CD4-positive, alpha-beta T cell treated with Interleukin-15 for 4 hours (primary cell): Measurements from ENCODE around the gene ABCC6.
"Not testable (repeated sequence)": the region's sequence is repeated elsewhere in the genome, so short reads cannot be mapped to it uniquely, and the experiment has no call there.

Experiments
- DNase-seq: peaks from one replicate; pipeline ENCODE4 v3.0.0-alpha.2; 2020; ENCODE audit warnings: low spot score

The ABCC6 gene

DNA sequence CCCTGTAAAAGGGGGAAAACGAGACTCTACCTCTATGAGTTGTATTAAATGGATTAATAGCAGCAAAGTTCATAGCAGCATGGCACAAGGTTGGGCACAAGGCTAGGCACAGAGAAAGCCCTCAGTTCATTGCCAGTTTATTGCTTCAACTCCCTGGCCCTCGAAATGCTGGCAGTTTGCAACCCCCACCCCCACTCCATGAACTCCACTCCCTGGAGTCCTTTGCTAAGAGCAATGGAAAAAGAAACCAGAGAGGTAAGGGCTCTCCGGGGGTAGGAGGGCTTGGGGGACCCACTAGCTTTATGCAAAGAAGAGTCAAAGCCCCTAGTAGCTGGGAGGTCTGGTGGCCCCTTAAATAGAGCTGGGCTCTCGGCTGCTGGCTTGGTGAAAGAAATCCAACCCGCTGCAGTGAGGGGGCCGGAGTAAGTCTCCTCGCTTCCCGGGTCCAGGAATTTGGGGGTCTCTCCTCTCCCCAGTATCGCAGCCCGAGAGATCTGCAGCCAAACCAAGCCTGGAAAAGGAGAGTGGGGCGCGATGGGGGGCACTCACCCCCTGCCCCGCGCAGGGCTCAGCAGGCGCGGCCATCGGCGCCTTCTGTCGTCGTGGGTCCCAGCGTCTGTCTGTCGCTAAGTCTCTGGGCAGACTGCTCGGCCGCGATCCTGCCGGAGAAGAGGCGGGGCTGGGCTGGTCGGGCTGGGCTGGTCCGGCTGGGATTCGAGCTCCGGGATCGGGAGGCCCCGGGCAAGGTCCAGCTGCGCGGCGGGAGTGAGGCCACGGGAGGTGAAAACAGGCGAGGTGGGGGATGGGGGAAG, at the start of gene ABCC6:
Gene ABCC6 (minus strand): TSS at position 645 of the 812 bp plus-strand sequence. CDS start 60 bp downstream, at position 585.
- DNase-seq, result not testable (repeated sequence)

DNA sequence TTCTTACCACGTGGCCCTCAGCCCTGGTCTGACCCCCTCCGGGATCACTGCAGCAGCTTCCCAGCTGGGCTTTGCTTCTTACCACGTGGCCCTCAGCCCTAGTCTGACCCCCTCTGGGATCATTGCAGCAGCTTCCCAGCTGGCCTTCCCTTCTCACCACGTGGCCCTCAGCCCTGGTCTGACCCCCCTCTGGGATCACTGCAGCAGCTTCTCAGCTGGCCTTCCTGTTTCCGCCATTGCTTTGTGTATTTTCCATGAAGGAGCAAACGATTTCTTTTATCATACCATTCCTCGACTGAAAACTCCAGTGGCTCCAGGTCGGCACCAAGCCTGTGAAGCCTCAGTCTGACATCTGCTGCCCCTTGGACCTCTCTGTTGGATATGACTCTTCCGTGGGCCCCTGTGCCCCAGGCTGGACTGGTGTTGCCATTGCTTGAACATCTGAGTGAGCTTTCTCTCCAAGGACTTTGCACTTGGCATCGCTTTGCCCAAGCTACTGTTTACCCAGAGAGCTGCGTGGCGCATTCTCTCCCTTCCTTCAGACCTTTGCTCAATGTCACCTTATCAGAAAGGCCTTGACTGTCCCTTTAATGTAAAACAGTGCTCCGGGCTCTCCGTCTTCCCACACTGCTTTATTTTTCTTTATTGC, 49.4 kb upstream of the ABCC6 start:
- DNase-seq, result not testable (repeated sequence)

DNA sequence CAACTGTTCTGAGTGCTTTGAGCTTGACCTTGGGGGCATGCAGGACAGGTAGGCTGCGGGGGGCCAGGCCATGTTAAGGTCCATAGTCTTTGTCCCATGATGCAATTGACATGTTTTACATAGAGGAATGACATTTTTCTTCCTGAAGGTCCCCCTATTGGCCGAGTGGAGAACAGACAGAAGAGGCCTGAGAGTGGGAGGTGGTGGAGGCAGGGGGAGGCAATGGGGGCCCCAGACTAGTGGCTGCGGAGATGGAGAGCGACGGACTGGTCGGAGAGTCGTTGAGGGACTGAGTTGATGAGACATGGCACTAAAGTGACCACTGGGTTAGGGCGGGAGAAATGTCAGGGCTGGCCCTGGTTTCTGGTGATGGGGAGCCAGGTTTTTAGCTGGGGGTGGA, 48.4 kb upstream of the ABCC6 start:
- DNase-seq, result not testable (repeated sequence)

DNA sequence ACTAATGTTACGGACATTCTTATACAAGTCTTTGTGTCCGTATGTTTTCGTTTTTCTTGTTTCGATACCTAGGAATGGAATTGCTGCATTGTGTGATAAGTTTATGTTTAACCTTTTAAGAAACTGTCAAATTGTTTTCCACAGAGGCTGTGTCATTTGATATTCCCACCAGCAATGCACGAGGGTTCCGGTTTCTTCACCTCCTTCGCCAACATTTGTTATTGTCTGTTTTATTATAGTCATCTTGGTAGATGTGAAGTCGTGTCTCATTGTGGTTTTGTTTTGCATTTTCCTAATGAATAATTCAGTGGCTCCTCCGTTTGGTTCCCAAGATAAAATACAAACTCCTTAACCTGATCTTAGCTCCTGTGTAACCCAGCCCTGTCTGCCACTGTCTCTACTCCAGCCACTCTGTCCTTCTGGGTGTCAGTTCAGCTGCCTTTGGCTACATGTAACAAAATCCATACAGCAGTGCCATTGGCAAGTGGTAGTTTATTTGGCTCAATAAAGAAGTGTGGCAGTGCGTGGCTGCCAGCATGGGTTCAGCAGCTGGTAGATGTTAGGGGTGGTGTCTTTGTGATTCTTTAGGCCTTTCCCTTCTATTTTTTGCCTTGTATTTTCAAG, 45.0 kb upstream of the ABCC6 start:
- not testable (repeated sequence) for DNase-seq

DNA sequence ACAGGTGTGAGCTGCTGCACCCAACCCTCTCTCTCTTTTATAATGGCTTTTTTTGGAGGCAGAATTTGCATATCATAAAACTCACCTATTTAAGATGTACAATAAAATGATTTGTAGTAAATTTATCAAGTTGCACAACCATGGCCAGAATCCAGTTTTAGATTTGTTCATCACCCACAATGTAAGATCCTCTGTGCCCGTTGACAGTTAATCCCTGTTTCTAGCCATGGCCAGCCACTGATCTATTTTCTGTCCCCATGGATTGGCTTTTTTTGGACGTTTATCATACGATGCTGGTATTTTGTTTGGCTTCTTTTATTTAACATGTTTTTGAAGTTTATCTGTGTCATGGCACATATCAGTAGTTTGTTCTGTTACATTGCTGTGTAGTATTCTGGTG, 44.4 kb upstream of the ABCC6 start:
- not testable (repeated sequence) for DNase-seq

DNA sequence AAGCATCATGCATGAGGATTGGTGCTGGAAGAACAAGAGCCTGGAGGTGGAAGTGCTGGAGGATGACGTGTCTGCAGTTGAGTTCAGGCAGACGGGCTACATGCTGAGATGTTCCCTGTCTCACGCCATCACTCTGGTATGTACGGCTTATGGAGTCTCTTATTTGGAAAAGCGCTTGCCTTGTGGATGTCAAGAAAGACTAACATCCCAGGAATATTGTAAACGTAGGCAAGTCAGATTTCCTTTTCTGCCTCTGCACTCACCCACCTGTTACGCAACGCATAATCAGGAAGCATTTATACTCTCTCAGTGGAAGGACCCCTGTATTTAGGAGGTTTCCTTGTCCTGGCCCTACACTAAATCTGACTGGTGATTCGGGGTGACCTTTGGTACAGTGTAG, 41.8 kb upstream of the ABCC6 start:
- not testable (repeated sequence) for DNase-seq

DNA sequence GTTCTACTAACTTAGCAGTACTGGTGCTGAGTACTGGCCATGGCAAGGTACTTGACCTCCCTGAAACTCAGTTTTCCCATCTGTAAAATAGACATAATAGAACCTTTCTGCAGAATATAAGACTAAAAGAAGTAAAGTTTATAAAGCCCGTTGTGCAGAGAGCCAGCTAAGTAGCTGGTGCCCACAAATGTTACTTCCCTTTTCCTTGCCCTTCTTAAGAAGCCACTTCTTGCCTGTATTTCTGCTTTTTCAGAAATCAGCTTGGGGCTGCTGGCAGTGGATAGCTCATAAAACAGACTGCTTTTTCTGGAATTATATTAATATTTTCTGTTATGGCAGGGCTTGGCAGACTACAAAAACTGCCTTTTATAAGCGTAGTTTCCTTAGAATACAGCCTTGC, 40.7 kb upstream of the ABCC6 start:
- not testable (repeated sequence) for DNase-seq

DNA sequence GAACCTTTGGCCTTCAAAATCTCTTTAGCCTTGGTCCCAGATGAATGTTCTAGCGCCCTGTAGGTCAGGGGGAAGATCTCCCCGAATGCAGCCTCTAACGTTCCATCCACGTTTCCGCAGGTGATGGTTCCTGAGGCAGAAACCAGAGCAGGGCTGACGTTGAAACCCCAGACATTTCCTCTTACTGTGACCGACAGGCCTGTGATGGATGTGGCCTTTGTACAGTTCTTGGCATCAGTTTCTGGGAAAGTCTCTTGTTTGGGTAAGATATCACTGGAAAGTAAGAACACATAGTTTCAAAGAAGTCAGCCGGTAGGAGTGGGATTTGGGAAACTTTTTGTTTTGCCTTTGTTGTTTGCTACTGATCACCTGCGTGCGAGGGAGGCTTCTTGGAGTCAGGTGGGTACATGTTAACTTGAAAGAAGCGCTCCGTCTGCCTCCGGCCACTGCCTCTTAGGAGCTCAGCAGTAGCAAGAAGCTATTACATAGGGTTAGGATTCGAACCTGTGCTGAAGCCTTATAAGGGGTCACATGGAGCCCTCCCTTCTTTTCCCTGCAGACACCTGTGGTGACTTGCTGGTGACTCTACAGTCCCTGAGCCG, 39.8 kb upstream of the ABCC6 start:
- not testable (repeated sequence) for DNase-seq

DNA sequence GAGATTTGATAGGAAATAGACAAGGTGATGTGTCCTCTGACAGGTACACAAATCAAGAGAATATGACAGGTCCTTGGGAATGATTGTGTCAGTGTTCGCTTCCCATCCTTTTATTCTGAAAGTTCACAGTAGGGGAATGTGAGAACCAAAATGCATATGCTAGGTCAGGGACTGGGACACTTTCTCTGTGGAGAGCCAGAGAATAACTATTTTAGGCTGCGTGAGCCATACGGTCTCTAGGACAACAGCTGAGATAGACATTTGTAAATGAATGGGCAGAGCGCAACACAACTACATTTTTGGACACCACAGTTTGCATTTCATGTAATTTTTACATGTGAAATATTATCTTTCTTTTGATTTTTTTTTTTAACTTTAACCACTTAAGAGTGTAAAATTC, 36.7 kb upstream of the ABCC6 start:
- DNase-seq, result not testable (repeated sequence)

DNA sequence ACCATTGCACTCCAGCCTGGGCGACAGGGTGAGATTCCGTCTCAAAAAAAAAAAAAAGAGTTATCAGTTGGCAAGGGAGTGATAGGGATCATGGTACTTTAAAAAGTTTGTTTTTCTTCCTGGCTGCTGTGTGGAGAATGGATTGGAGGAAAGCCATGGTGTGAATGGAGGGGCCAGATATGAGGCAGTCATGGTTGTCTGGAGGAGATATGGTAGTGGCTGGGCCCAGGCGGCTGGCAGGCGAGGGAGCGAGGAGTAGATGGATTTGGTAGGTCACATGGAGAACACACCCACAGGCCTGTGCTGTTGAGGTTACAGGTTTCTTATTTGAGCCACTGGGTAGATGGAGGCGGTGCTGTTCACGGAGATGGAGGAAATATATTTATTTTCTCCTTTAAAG, 35.5 kb upstream of the ABCC6 start:
- DNase-seq, result not testable (repeated sequence)

DNA sequence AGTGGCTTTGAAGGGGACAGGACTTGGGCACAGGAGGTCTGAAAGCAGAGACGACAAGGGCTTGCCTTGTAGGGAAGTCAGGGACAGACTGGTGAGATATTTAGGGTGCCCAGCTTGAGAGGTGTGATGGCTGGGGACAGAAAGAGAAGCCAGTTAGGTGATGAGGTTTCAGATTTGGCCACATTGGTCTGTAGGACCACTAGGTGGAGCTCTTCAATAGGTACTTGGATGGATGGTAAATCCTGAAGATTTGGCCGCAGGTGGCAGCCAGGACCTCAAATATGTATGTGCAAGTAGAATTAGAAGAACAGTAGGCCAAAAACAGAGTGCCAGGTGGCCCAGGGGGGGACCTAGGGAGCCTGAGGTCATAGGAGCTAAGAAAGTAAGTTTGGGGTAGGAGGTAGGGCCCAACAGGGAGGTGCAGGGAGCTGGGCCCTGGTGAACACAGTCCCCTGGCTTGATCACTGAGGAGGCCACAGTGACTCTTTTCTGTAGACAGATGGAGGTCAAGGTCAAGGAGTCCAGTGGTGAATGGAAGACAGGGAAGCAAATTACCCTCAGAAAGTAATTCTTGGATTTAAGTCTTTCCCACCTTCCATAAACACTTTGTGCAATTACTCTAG, 34.1 kb upstream of the ABCC6 start:
- DNase-seq, result not testable (repeated sequence)

DNA sequence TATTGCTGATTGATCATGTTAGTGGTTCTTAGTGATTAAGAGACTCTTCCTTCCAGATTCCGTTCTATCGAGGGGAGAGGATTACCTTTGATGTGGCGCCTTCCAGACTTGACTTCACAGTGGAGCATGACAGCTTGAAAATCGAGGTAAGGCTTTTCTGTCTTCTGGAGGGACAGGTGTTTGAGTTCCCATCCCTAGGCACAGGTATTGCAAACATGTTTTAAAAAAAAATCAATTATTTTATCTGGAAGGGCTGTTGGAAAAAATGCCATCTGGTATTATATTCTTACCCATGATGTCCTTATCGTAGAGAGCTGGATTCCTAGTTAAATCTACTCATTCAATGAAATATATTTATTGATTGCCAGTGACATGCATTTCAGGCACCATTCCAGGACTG, 29.1 kb upstream of the ABCC6 start:
- DNase-seq, result not testable (repeated sequence)

DNA sequence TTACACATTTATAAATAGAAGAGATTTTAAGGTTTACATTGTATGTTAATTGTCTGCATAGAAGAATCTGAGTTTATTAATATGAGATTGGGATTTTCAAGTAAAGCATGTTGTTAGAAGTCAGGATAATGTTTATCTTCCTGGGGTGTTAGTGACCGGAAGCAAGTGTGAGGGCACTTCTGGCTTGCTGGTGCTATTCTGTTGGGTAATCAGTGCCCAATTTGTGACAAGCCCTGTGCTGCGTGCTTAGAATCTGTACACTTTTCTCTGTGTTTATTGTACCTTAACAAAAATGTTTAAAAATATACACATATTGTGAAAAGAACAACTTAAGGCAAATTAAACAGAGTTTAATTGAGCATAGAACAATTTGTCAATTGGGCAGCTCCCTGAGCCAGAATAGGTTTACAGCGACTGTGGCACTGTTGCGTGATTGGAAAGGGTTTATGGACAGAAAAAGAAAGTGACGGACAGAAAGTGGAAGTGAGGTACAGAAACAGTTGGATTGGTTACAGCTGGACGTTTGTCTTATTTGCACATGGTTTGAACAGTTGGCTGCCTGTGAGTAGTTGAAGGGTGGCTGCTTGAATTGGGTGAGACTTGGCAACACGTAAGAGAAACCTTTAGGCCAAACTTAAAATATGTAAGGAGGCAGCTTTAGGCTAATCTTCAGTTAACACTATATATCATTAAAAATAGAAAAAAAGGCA, 26.5 kb upstream of the ABCC6 start:
- not testable (repeated sequence) for DNase-seq

DNA sequence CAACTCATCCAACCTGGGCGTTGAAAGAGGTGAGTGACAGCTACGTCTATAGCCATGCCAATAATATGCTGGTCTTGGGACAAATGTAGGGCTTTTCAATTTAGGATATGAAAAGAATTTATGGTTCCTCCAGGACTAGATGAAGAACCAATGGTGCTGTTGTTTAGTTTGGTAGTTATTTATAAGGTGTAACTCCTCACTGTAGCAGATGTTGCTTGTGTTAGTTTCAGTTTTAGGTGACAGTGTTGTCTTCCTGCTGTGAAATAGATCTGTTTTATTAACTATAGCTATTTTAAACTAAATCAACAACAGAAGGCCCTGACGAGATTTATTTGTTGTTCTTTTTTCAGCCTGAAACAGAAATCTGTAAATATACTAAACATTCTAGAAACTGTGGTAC, 24.1 kb upstream of the ABCC6 start:
- not testable (repeated sequence) for DNase-seq

DNA sequence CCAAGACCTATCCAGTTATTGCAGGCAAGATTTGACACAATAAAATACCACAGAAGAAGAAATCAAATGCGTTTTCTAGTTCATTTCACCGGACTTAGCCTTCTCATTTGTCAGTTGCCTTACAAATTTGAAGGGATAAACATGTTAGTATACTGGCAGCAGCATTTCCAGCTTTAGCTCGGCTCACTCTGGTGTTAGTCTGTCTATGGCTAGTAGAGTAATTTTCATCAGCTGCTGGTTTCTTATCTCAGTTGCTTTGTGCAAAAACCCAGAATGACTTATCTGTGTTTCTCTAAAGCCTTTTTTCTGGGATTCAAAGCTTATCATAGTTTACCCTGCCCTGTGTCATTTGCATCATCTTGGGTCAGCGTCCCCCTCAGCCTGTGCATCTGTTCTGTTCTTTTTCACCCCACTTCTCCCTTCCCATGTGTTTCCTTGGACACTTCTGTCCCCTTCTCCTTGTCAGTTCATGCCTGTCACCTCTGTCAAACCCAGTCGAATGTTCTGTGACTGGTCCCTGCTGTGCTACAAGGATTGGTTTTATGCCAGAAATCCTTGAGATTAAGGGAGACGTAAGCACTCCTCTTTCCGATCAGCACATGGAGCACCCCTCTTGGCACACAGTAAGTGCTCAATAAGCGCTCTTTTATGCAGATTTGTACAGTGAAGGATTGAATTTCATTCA, 23.4 kb upstream of the ABCC6 start:
- not testable (repeated sequence) for DNase-seq

DNA sequence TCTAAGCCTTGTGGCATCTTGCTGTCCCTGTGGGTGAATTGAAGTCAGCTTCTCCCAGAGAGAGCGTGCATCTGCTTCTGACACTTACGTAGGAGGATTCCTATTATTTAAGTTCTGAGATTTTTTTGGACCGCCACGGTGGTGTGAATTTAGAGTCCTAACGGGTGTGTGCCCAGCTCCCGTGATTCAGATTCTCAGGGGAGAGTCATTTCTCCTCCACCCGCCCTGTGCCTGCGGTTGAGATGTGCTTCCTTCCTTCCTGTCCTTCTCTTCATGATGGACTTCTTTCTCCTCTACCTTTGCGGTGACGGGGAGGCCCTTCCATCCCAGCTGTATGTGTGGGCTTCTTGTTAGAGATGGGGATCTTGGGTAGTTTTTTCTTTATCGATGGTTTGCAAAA, 20.6 kb upstream of the ABCC6 start:
- DNase-seq, result not testable (repeated sequence)

DNA sequence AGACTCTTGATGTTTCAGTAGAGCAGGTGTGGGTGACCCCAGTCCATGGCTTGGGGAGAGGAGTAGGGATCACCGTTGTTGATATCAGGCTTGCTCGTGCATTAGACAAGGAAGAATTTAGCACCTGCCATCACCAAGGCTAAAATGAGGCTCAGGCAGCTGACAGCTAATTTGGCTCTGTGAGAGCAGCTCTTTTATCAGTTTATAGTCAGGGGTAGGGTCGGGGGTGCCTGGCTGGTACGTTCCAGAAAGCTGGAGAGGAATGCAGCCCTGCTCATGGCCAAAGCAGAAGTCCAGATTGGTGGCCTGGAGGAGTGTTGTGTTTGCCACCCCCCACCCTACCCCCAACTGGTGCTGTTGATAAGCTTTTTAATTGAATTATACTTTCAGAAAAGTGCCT, 17.4 kb upstream of the ABCC6 start:
- DNase-seq, result not testable (repeated sequence)

DNA sequence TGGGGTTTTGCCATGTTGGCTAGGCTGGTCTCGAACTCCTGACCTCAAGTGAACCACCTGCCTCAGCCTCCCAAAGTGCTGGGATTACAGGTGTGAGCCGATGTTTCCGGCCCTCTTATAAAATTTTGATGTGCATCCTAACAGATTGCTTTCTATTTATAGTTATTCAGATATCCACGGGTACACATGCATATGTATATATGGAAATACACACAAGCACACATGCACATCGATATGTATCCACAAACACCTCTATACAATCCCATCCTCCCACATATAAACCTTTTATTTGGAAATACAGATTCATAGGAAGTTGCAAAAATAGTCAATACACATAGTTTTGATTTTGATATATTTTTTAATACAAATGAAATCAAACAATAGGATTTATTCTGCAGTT, 14.4 kb upstream of the ABCC6 start:
- DNase-seq, result not testable (repeated sequence)

DNA sequence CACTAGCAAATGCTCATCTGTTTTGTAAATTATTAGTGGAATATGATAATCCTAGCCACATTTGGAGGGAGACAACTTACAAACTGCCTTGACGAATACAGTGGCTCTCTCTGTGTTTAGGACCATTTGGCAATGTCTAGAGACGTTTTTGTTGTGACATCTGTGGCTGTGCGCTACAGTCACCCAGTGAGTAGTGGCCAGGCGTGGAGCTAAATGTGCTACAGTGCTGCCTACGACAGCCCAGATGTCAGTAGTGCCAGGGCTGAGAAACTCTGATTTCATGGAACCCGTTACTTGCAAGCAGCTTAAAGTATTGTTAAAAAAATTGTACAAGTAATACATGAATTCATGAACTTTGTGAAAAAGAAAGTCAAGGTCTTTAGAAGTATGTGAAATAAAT, 13.8 kb upstream of the ABCC6 start:
- DNase-seq, result not testable (repeated sequence)

DNA sequence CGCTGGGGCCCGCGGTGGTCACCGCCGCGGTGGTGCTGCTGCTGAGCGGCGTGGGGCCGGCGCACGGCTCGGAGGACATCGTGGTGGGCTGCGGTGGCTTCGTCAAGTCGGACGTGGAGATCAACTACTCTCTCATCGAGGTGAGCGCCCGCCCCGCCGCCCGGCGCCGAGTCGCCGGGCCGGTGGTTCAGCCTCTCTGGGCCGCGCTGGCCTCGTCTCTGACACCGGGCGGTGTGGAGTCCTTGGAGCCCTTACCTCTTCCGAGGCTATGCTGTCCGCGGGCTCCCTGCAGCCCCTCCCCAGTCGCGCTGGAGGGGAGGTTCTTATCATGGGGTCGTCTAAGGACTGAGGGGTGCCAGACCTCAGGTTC, 9.4 kb upstream of the ABCC6 start:
- not testable (repeated sequence) for DNase-seq
